Stimulated activated CD4-positive, alpha-beta T cell treated with anti-CD3 and anti-CD28 coated beads, Interleukin-12 subunit alpha, Interleukin-12 subunit beta, amount 100 ng/mL, for 4 hours (primary cell): ENCODE measurements around the gene CCDC127.
"Not testable (repeated sequence)": the region's sequence is repeated elsewhere in the genome, so short reads cannot be mapped to it uniquely, and the experiment has no call there.

Experiments
- DNase-seq: peaks from one replicate; pipeline ENCODE4 v3.0.0-alpha.2; 2020

The CCDC127 gene

GRCh38 chr5:201672-202071, 16.3 kb downstream of the CCDC127 start:
- no peak for DNase-seq

GRCh38 chr5:200985-201384, 17.0 kb downstream of the CCDC127 start:
- no peak for DNase-seq

- no peak for DNase-seq
Observed at GRCh38 chr5:199950-200645, 17.9 kb downstream of the CCDC127 start.

GRCh38 chr5:199197-199949, 18.6 kb downstream of the CCDC127 start:
- no peak for DNase-seq

GRCh38 chr5:198516-199196, 19.3 kb downstream of the CCDC127 start:
- no peak for DNase-seq

- DNase-seq: no peak
Observed at GRCh38 chr5:197892-198489, 20.0 kb downstream of the CCDC127 start.

GRCh38 chr5:197031-197430, 20.9 kb downstream of the CCDC127 start:
- DNase-seq: not testable (repeated sequence)

GRCh38 chr5:196350-196749, 21.6 kb downstream of the CCDC127 start:
- no peak for DNase-seq

- no peak for DNase-seq
Observed at GRCh38 chr5:195401-196160, 22.4 kb downstream of the CCDC127 start.

- DNase-seq: no peak
Observed at GRCh38 chr5:194603-195209, 23.2 kb downstream of the CCDC127 start.

- no peak for DNase-seq
Observed at GRCh38 chr5:194102-194501, 23.9 kb downstream of the CCDC127 start.

GRCh38 chr5:192970-193831, 24.8 kb downstream of the CCDC127 start:
- no peak for DNase-seq

GRCh38 chr5:192691-192969, 25.3 kb downstream of the CCDC127 start:
- no peak for DNase-seq

- no peak for DNase-seq
Observed at GRCh38 chr5:191949-192690, 25.8 kb downstream of the CCDC127 start.

- peak; percentile 19 for DNase-seq
Observed at GRCh38 chr5:191036-191948, 26.7 kb downstream of the CCDC127 start, which contains the start of gene LRRC14B. LRRC14B (plus strand) TSS chr5:191495; CDS start chr5:191539, 44 bp downstream.

GRCh38 chr5:190366-191035, 27.5 kb downstream of the CCDC127 start:
- no peak for DNase-seq

- no peak for DNase-seq
Observed at GRCh38 chr5:189976-190365, 28.0 kb downstream of the CCDC127 start.

GRCh38 chr5:189486-189885, 28.5 kb downstream of the CCDC127 start:
- no peak for DNase-seq
